Panc1 (cell line): ENCODE results near the gene MED12L. TPM values are rescaled to one million over a fixed set of nuclear protein-coding genes. Genes with fewer than 3 reads are reported as not detected.

Experiments used
- ATAC-seq: fragments of 200-7000 bp; cut with Tn5 transposase; 2 replicates; pipeline ENCODE4 v1.9.1; 2020; ENCODE audit warnings: mild to moderate bottlenecking, moderate library complexity
- BruUV-seq: library from RNA; stranded (reverse); fragments of 400-500 nt; replicated peaks from 2 replicates; lab custom pipeline; 2021; lab: Mats Ljungman, UMichigan
- CTCF ChIA-PET: fragments of 300-600 bp; sonication (Branson Sonifier 250); formaldehyde crosslinking; loops from one replicate; lab custom pipeline; 2022; ENCODE audit warnings: antibody characterized with exemption; lab: Charles Lee
- POLR2A ChIA-PET: fragments of 300-600 bp; sonication (Branson Sonifier 250); formaldehyde crosslinking; loops from one replicate; lab custom pipeline; 2022; ENCODE audit warnings: antibody characterized with exemption; lab: Charles Lee
- DNase-seq: peaks from one replicate; pipeline ENCODE4 v3.0.0-alpha.2; 2010; ENCODE audit warnings: low read depth, low spot score
- H3K27ac ChIP-seq: 2 replicates; pipeline ENCODE4 v1.5.1; 2011; ENCODE audit warnings: mild to moderate bottlenecking, low read length, inconsistent platforms
- H3K27me3 ChIP-seq: fragments of 200-500 bp; sonication (Bioruptor generic); 2 replicates; pipeline ENCODE4 v1.6.0; 2014; ENCODE audit warnings: low read length, inconsistent platforms; ENCODE audit not compliant: control insufficient read depth, insufficient read depth
- H3K36me3 ChIP-seq: fragments of 200-500 bp; sonication (Bioruptor generic); 2 replicates; pipeline ENCODE4 v1.5.1; 2014; ENCODE audit warnings: inconsistent platforms, mild to moderate bottlenecking, low read length, moderate library complexity; ENCODE audit not compliant: control insufficient read depth, insufficient read depth
- H3K4me1 ChIP-seq: 2 replicates; pipeline ENCODE4 v1.5.1; 2011; ENCODE audit warnings: inconsistent platforms, mild to moderate bottlenecking, low read length, moderate library complexity; ENCODE audit not compliant: control insufficient read depth, insufficient read depth
- H3K4me3 ChIP-seq, 2 experiments: 2 replicates each; pipeline ENCODE4 v1.5.1; 2011 to 2012; ENCODE audit warnings: low read depth in 2 of 2, low read length in 2 of 2, mild to moderate bottlenecking in 2 of 2, inconsistent platforms in 1 of 2, moderate library complexity in 1 of 2
- H3K9me3 ChIP-seq: fragments of 200-500 bp; sonication (Bioruptor generic); 2 replicates; pipeline ENCODE4 v1.5.1; 2014; ENCODE audit warnings: low read depth, mild to moderate bottlenecking, inconsistent platforms, low read length, moderate library complexity; ENCODE audit not compliant: control insufficient read depth, insufficient read depth
- POLR2AphosphoS5 ChIP-seq: IDR thresholded peaks from 2 replicates; pipeline ENCODE4 v1.6.1; 2012; ENCODE audit warnings: mild to moderate bottlenecking, low read depth, low read length, moderate library complexity
- SIN3A ChIP-seq: IDR thresholded peaks from 2 replicates; pipeline ENCODE4 v1.6.1; 2012; ENCODE audit warnings: low read depth, mild to moderate bottlenecking, low read length, moderate library complexity, borderline replicate concordance; ENCODE audit not compliant: insufficient read depth
- TCF7L2 ChIP-seq: IDR thresholded peaks from 2 replicates; pipeline ENCODE4 v1.6.1; 2011; ENCODE audit warnings: mild to moderate bottlenecking, low read depth, low read length, inconsistent platforms
- in situ Hi-C: cut with HindIII; loops from 2 replicates; pipeline ENCODE4 v1.10.0; 2016; ENCODE audit warnings: low sequenced_read_pairs, low pct_unique_long_range_greater_than_20kb
- intact Hi-C: fragments of 100-400 bp; cut with micrococcal nuclease; formaldehyde crosslinking; loops from one replicate; pipeline ENCODE4 v1.10.0; 2022; ENCODE audit not compliant: unreplicated experiment
- total RNA-seq: library from RNA; stranded (reverse); gene quantifications from one replicate; pipeline ENCODE4 v1.2.1, GENCODE V29; 2021; ENCODE audit not compliant: unreplicated experiment
- TF ChIP-seq, protein P1 (sequence below), 2 experiments: IDR thresholded peaks; 2 replicates each; pipeline ENCODE4 v1.6.1; 2011 to 2012; ENCODE audit warnings: low read depth in 2 of 2, control low read depth in 1 of 2, low read length in 1 of 2, mild to moderate bottlenecking in 1 of 2, moderate library complexity in 1 of 2; ENCODE audit not compliant: insufficient read depth in 1 of 2
- TF ChIP-seq, protein P2 (sequence below): fragments of 450-650 bp; IDR thresholded peaks from 2 replicates; pipeline ENCODE4 v1.5.1; 2017; ENCODE audit warnings: mild to moderate bottlenecking

The MED12L gene
- total RNA-seq, 1 experiment from 2014 or later = 2.8 TPM

DNA sequence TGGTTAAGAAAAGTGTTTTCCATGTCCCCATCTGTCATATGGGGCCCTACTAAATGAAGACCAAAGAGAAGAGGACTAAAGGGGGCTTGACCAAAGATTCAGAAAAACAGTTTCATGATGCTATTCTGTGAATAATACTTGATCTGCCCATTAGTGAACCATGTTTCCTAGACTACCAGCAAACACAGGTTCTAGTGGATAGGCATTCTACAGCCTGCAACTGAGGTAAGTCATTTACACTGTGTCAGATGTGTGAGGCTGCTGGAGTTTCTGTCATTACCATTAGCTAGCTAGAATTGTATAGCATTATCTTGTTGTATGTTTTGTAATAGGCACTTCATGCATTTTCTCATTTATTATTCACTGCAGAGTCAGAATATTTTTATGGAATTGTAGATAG is 111.0 kb downstream of the MED12L start:
- ATAC-seq = no peak
- no peak for DNase-seq
- in situ Hi-C loops (no loop called here), intact Hi-C loops (no loop called here)
- no peaks in the 10 kb centered on the region for H3K4me1 ChIP-seq
- TF ChIP-seq, protein P1, sequence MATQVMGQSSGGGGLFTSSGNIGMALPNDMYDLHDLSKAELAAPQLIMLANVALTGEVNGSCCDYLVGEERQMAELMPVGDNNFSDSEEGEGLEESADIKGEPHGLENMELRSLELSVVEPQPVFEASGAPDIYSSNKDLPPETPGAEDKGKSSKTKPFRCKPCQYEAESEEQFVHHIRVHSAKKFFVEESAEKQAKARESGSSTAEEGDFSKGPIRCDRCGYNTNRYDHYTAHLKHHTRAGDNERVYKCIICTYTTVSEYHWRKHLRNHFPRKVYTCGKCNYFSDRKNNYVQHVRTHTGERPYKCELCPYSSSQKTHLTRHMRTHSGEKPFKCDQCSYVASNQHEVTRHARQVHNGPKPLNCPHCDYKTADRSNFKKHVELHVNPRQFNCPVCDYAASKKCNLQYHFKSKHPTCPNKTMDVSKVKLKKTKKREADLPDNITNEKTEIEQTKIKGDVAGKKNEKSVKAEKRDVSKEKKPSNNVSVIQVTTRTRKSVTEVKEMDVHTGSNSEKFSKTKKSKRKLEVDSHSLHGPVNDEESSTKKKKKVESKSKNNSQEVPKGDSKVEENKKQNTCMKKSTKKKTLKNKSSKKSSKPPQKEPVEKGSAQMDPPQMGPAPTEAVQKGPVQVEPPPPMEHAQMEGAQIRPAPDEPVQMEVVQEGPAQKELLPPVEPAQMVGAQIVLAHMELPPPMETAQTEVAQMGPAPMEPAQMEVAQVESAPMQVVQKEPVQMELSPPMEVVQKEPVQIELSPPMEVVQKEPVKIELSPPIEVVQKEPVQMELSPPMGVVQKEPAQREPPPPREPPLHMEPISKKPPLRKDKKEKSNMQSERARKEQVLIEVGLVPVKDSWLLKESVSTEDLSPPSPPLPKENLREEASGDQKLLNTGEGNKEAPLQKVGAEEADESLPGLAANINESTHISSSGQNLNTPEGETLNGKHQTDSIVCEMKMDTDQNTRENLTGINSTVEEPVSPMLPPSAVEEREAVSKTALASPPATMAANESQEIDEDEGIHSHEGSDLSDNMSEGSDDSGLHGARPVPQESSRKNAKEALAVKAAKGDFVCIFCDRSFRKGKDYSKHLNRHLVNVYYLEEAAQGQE (IDR thresholded peaks at IDR 0.05; ENCODE audit: insufficient read depth in 1 of 2, low read depth in 2 of 2, low read length in 1 of 2) = no peak
- TF ChIP-seq POLR2AphosphoS5 = no peak
- no peak for TF ChIP-seq TCF7L2
- TF ChIP-seq, protein P2, sequence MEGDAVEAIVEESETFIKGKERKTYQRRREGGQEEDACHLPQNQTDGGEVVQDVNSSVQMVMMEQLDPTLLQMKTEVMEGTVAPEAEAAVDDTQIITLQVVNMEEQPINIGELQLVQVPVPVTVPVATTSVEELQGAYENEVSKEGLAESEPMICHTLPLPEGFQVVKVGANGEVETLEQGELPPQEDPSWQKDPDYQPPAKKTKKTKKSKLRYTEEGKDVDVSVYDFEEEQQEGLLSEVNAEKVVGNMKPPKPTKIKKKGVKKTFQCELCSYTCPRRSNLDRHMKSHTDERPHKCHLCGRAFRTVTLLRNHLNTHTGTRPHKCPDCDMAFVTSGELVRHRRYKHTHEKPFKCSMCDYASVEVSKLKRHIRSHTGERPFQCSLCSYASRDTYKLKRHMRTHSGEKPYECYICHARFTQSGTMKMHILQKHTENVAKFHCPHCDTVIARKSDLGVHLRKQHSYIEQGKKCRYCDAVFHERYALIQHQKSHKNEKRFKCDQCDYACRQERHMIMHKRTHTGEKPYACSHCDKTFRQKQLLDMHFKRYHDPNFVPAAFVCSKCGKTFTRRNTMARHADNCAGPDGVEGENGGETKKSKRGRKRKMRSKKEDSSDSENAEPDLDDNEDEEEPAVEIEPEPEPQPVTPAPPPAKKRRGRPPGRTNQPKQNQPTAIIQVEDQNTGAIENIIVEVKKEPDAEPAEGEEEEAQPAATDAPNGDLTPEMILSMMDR = no peak
- TF ChIP-seq SIN3A = no peak
- no peak overlapping the region for H3K27ac ChIP-seq
- H3K36me3 ChIP-seq = no peaks in the 10 kb centered on the region
- ChIA-PET CTCF (no interaction called here), POLR2A (no interaction called here)
- H3K27me3 ChIP-seq = no peaks in the 10 kb centered on the region
- BruUV-seq = no TSS peak
- no peaks in the 10 kb centered on the region for H3K9me3 ChIP-seq
- H3K4me3 ChIP-seq = no peak overlapping the region

DNA sequence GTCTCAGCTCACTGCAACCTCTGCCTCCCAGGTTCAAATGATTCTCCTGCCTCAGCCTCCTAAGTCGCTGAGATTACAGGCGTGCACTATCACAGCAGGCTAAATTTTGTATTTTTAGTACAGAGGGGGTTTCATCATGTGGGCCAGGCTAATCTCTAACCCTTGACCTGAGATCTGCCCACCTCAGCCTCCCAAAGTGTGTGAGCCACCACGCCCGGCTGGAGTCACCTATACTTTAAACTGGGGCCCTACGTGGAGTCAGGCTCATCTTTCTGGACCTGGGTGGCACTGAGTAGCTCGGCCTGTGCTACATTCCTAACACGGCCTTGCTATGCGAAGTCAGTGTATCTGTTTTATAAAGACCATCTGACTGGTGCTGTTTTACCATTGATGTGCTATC is 111.8 kb downstream of the MED12L start:
- Histone ChIP-seq H3K36me3 (no peaks in the 10 kb centered on the region), H3K27me3 (no peaks in the 10 kb centered on the region), H3K4me3 (no peak overlapping the region), H3K4me1 (no peaks in the 10 kb centered on the region), H3K27ac (no peak overlapping the region), H3K9me3 (no peaks in the 10 kb centered on the region)
- ATAC-seq = no peak
- TF ChIP-seq, protein P1 (IDR thresholded peaks at IDR 0.05; ENCODE audit: insufficient read depth in 1 of 2, low read depth in 2 of 2, low read length in 1 of 2) = no peak
- no peak for TF ChIP-seq TCF7L2
- TF ChIP-seq, protein P2 = no peak
- TF ChIP-seq POLR2AphosphoS5 = no peak
- no peak for TF ChIP-seq SIN3A
- POLR2A ChIA-PET = no interaction called here
- in situ Hi-C loops = no loop called here
- DNase-seq = no peak
- BruUV-seq = no TSS peak
- CTCF ChIA-PET = no interaction called here
- intact Hi-C loops = no loop called here
